ENCODE data around the gene TYK2.

DNA sequence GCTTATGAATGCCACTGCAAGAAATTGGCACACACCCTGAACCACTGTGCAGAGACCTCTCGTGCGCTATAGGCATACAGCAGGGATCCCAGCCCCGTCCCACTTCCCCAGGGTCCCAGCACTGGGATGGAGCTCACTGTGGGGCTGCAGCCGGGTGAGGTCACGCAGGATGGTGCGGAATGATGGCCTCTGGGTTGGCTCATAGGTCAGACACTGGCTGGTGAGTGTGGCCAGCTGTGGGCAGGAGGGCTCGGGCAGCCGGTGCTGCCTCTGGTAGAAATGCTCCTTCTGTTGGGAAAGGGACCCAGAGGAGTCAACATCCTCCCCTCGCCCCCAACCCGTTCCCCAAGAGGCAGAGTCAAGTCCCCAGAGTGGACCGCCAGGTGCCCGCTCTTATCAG is 23.9 kb downstream of the TYK2 start:
- no peak for TF ChIP-seq POLR2A (IDR thresholded peaks at IDR 0.05)
- TF ChIP-seq, protein P1, sequence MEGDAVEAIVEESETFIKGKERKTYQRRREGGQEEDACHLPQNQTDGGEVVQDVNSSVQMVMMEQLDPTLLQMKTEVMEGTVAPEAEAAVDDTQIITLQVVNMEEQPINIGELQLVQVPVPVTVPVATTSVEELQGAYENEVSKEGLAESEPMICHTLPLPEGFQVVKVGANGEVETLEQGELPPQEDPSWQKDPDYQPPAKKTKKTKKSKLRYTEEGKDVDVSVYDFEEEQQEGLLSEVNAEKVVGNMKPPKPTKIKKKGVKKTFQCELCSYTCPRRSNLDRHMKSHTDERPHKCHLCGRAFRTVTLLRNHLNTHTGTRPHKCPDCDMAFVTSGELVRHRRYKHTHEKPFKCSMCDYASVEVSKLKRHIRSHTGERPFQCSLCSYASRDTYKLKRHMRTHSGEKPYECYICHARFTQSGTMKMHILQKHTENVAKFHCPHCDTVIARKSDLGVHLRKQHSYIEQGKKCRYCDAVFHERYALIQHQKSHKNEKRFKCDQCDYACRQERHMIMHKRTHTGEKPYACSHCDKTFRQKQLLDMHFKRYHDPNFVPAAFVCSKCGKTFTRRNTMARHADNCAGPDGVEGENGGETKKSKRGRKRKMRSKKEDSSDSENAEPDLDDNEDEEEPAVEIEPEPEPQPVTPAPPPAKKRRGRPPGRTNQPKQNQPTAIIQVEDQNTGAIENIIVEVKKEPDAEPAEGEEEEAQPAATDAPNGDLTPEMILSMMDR (IDR thresholded peaks at IDR 0.05), result no peak
